ENCODE results near the gene RCAN2. TPM values are rescaled to one million over a fixed set of nuclear protein-coding genes. Genes with fewer than 3 reads are reported as not detected.

The RCAN2 gene
- total RNA-seq, 1 experiment from 2014 or later = 0.44 TPM

- no peak overlapping the region for H3K4me3 ChIP-seq
- no peak overlapping the region for H2AFZ ChIP-seq
- intact Hi-C loops (cut with micrococcal nuclease; ENCODE audit: unreplicated experiment) = no loop called here
- no TSS peak for BruUV-seq (replicated peaks)
- ChIA-PET CTCF (no interaction called here), POLR2A (ENCODE audit: unreplicated experiment) (no interaction called here)
- no peaks in the 10 kb centered on the region for H3K36me3 ChIP-seq (ENCODE audit: low read depth)
- no peaks in the 10 kb centered on the region for H3K79me2 ChIP-seq (ENCODE audit: low read depth)
- no peaks in the 10 kb centered on the region for H3K9me2 ChIP-seq (ENCODE audit: insufficient read depth)
- DNase-seq = no peak
- H3K27me3 ChIP-seq (ENCODE audit: insufficient read depth, low read depth) = no peaks in the 10 kb centered on the region
- no peaks in the 10 kb centered on the region for H3K4me1 ChIP-seq (replicated peaks; ENCODE audit: insufficient read depth)
- H3F3A ChIP-seq (ENCODE audit: insufficient read depth, low read depth) = no peaks in the 10 kb centered on the region
- H4K20me1 ChIP-seq (ENCODE audit: insufficient read depth) = no peaks in the 10 kb centered on the region
- no peak overlapping the region for H3K4me2 ChIP-seq
- no peaks in the 10 kb centered on the region for H3K9me3 ChIP-seq (ENCODE audit: insufficient read depth, low read depth)
- H3K27ac ChIP-seq = no peak overlapping the region
- TF ChIP-seq, protein P1, sequence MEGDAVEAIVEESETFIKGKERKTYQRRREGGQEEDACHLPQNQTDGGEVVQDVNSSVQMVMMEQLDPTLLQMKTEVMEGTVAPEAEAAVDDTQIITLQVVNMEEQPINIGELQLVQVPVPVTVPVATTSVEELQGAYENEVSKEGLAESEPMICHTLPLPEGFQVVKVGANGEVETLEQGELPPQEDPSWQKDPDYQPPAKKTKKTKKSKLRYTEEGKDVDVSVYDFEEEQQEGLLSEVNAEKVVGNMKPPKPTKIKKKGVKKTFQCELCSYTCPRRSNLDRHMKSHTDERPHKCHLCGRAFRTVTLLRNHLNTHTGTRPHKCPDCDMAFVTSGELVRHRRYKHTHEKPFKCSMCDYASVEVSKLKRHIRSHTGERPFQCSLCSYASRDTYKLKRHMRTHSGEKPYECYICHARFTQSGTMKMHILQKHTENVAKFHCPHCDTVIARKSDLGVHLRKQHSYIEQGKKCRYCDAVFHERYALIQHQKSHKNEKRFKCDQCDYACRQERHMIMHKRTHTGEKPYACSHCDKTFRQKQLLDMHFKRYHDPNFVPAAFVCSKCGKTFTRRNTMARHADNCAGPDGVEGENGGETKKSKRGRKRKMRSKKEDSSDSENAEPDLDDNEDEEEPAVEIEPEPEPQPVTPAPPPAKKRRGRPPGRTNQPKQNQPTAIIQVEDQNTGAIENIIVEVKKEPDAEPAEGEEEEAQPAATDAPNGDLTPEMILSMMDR (conservative IDR thresholded peaks at IDR 0.05) = no peak
- no peak for TF ChIP-seq EZH2 (IDR thresholded peaks at IDR 0.05; ENCODE audit: low read depth)
Measured at GRCh38 chr6:46243754-46244153, 247.5 kb downstream of the RCAN2 start.

DNA sequence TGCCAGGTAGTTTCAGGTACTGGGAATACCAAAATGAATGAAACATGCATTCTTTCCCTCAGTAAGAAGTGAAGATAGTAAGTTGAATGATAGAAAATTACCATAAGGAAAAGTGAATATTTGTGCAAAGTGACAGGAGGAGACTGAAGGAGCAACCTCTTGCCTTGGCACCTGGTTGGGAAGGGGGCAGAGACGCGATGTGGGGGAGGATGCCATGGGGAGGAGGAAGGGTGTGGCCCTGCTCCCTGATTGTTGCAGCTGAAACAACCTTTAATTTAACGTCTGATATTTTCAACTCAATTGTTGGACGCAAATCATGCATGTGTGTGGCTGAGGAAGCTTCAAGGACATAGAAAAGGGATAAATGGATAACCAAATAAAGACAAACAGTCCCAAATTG is 248.3 kb downstream of the RCAN2 start:
- Histone ChIP-seq H3K27ac (no peak overlapping the region), H3K36me3 (ENCODE audit: low read depth) (no peaks in the 10 kb centered on the region), H3K4me2 (no peak overlapping the region), H3K27me3 (ENCODE audit: insufficient read depth, low read depth) (no peaks in the 10 kb centered on the region), H2AFZ (no peak overlapping the region), H3K79me2 (ENCODE audit: low read depth) (no peaks in the 10 kb centered on the region), H3K9me3 (ENCODE audit: insufficient read depth, low read depth) (no peaks in the 10 kb centered on the region), H3K9me2 (ENCODE audit: insufficient read depth) (no peaks in the 10 kb centered on the region), H4K20me1 (ENCODE audit: insufficient read depth) (no peaks in the 10 kb centered on the region), H3K4me3 (no peak overlapping the region), H3F3A (ENCODE audit: insufficient read depth, low read depth) (no peaks in the 10 kb centered on the region), H3K4me1 (replicated peaks; ENCODE audit: insufficient read depth) (no peaks in the 10 kb centered on the region)
- intact Hi-C loops (cut with micrococcal nuclease; ENCODE audit: unreplicated experiment) = no loop called here
- BruUV-seq (replicated peaks) = no TSS peak
- no peak for DNase-seq
- no peak for TF ChIP-seq EZH2 (IDR thresholded peaks at IDR 0.05; ENCODE audit: low read depth)
- TF ChIP-seq, protein P1 (conservative IDR thresholded peaks at IDR 0.05) = no peak
- CTCF ChIA-PET = no interaction called here
- POLR2A ChIA-PET (ENCODE audit: unreplicated experiment) = interaction anchor here (0.6 kb wide), 1 partner anchor 1796 kb away, joined by 4 read pairs; no protein-coding TSS in a partner anchor

DNA sequence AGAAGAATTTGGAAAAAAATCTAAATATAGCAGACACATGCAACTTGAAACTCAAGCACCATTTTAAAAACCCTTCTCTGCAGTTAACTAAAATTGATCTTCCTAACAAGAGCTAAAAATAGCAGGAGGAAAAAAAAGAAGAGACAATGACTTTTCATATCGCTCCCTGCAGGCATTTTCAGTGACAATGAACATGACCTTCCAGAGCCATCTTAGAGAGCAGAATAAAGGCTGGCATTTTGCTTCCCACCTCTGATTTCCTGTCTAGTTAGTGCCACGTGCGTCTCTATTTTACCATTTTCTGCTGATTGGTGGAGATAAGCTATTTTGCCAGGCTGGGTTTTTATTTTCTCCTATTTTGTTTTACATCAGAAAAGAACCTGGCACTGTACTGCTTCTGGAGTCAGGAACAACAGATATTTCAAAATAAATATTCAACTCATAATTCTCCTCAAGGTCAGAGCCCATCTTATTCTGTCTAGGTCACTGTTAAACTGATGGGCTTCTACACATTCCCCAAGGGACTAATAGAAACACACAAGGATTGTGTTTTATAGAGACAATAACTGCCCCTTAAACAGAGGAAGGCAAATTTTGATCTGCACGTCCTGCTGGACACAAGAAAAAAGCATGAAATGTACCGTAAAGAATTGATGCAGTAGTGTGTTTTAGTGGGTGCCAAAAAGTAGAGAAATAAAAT is 250.2 kb downstream of the RCAN2 start:
- Histone ChIP-seq H2AFZ (no peak overlapping the region), H3K27ac (no peak overlapping the region), H3K4me3 (no peak overlapping the region), H3K9me3 (ENCODE audit: insufficient read depth, low read depth) (no peaks in the 10 kb centered on the region), H3K9me2 (ENCODE audit: insufficient read depth) (no peaks in the 10 kb centered on the region), H3F3A (ENCODE audit: insufficient read depth, low read depth) (no peaks in the 10 kb centered on the region), H3K4me1 (replicated peaks; ENCODE audit: insufficient read depth) (no peaks in the 10 kb centered on the region), H3K79me2 (ENCODE audit: low read depth) (no peaks in the 10 kb centered on the region), H3K4me2 (no peak overlapping the region), H3K36me3 (ENCODE audit: low read depth) (no peaks in the 10 kb centered on the region), H3K27me3 (ENCODE audit: insufficient read depth, low read depth) (no peaks in the 10 kb centered on the region), H4K20me1 (ENCODE audit: insufficient read depth) (no peaks in the 10 kb centered on the region)
- TF ChIP-seq, protein P1 (conservative IDR thresholded peaks at IDR 0.05) = no peak
- TF ChIP-seq EZH2 (IDR thresholded peaks at IDR 0.05; ENCODE audit: low read depth) = no peak
- DNase-seq = no peak
- POLR2A ChIA-PET (ENCODE audit: unreplicated experiment) = no interaction called here
- intact Hi-C loops (cut with micrococcal nuclease; ENCODE audit: unreplicated experiment) = no loop called here
- CTCF ChIA-PET = no interaction called here
- no TSS peak for BruUV-seq (replicated peaks)

All from PC-9 (cell line).